ENCODE data around the gene PLOD3. TPM values are rescaled to one million over a fixed set of nuclear protein-coding genes. Genes with fewer than 3 reads are reported as not detected.

The PLOD3 gene
- total RNA-seq, 1 experiment from 2014 or later, result 74.5 TPM

GRCh38 chr7:101163279-101164070, 53.9 kb downstream of the PLOD3 start:
- Histone ChIP-seq H3T11ph (ENCODE audit: low read length) (no peak overlapping the region), H4K91ac (ENCODE audit: insufficient read length, low read depth, low read length) (no peak overlapping the region), H3K79me1 (ENCODE audit: insufficient read depth, low read depth, low read length, poor library complexity, severe bottlenecking) (no peaks in the 10 kb centered on the region), H4K5ac (ENCODE audit: insufficient read length, low read depth, low read length) (no peak overlapping the region), H2AFZ (ENCODE audit: low read length) (no peak overlapping the region), H3K9ac (ENCODE audit: extremely low read depth, insufficient read length, low read length) (no peak overlapping the region), H3K4ac (ENCODE audit: low read depth, low read length) (no peak overlapping the region), H3K14ac (ENCODE audit: insufficient read depth, low read length) (no peak overlapping the region), H4K20me1 (ENCODE audit: control insufficient read depth, insufficient read depth, insufficient read length) (no peaks in the 10 kb centered on the region), H4K8ac (replicated peaks; ENCODE audit: insufficient read length, low read depth, low read length) (no peak overlapping the region), H2BK20ac (ENCODE audit: low read depth, low read length, poor library complexity, severe bottlenecking) (no peak overlapping the region), H3K56ac (ENCODE audit: insufficient read length, low read depth, low read length) (no peak overlapping the region), H3K27me3 (ENCODE audit: insufficient read depth, low read length) (peaks cover 3% of the 10 kb centered on the region; the same call in 1 of the 2 replicates), H2BK120ac (ENCODE audit: low read depth, low read length, poor library complexity, severe bottlenecking) (no peak overlapping the region), H3K79me2 (ENCODE audit: insufficient read depth, low read length) (no peaks in the 10 kb centered on the region), H3K9me3 (ENCODE audit: control insufficient read depth, low read depth, low read length) (no peaks in the 10 kb centered on the region), H2BK12ac (ENCODE audit: insufficient read length, low read depth, low read length) (no peak overlapping the region), H3K18ac (ENCODE audit: insufficient read length, low read depth, low read length) (no peak overlapping the region), H3K27ac (ENCODE audit: insufficient read length, low read depth, low read length) (no peak overlapping the region), H2BK5ac (ENCODE audit: insufficient read length, low read length) (no peak overlapping the region), H3K4me2 (ENCODE audit: insufficient read depth, insufficient read length, low read length) (peak overlapping the region; percentile 65), H2BK15ac (ENCODE audit: low read depth, low read length) (no peak overlapping the region), H3K4me1 (ENCODE audit: insufficient read depth, low read length) (peaks cover 14% of the 10 kb centered on the region; the same call in 1 of the 2 replicates), H3K23me2 (ENCODE audit: insufficient read length, low read depth, low read length, poor library complexity, severe bottlenecking) (peaks cover 40% of the 10 kb centered on the region), H2AK5ac (ENCODE audit: insufficient read length, low read length) (no peak overlapping the region), H3K23ac (ENCODE audit: insufficient read length, low read depth, low read length) (no peak overlapping the region)
- peak; percentile 82 for DNase-seq
- WGBS (ENCODE audit: extremely low coverage, insufficient read length, low lambda C conversion rate), result no CpG with 5 or more reads among the region's 92 CpGs
- H3K4me3 Mint-ChIP-seq, result peak overlapping the region; percentile 83 to 87
- H3K36me3 Mint-ChIP-seq (ENCODE audit: insufficient read depth in 1 of 3, low read depth in 3 of 3), result peaks cover 0 to 8% (median 7%) of the 10 kb centered on the region in 3 experiments; a peak in 3 of 7 replicates
- peaks cover 37% of the 10 kb centered on the region for H3K27me3 Mint-ChIP-seq (ENCODE audit: low read depth)
- no peak for TF ChIP-seq CTCF (conservative IDR thresholded peaks at IDR 0.05)
- peaks cover 49 to 68% of the 10 kb centered on the region in 2 experiments for H3K4me1 Mint-ChIP-seq
- no peaks in the 10 kb centered on the region for H3K9me3 Mint-ChIP-seq
- peak overlapping the region in 1 of 3 experiments; percentile 88; a peak in 2 of 7 replicates for H3K27ac Mint-ChIP-seq

Measured in H9 (cell line).